Left lobe of liver (tissue), 2 donors: ENCODE measurements around the gene MANF. TPM values are rescaled to one million over a fixed set of nuclear protein-coding genes. Genes with fewer than 3 reads are reported as not detected.

ENCODE experiments used
- ATAC-seq: fragments of 200-7000 bp; cut with Tn5 transposase; one replicate; pipeline ENCODE4 v1.9.1; 2020; ENCODE audit warnings: mild to moderate bottlenecking, moderate library complexity
- DNase-seq: peaks from one replicate; pipeline ENCODE4 v3.0.0-alpha.2; 2020; ENCODE audit warnings: low spot score
- total RNA-seq: library from RNA; stranded (reverse); gene quantifications from one replicate; pipeline ENCODE4 v1.2.1, GENCODE V29; 2021
- donor health status: DM: no; HTN: no; CAD: no; lungs with moderate emphysema.
- donor health status: DM: no; HTN: yes; CAD: no.

MANF gene
- total RNA-seq, 1 donor from 2014 or later, result 80.9 TPM

- DNase-seq (peak; percentile 37), ATAC-seq (no peak)
Measured at GRCh38 chr3:51388286-51389029, 3.4 kb downstream of the MANF start.

GRCh38 chr3:51389423-51390183, 4.5 kb downstream of the MANF start:
- ATAC-seq (no peak), DNase-seq (peak; percentile 53)

GRCh38 chr3:51390246-51391074, 5.4 kb downstream of the MANF start:
- no peak for DNase-seq

GRCh38 chr3:51391075-51391565, 6.0 kb downstream of the MANF start, which contains the start of gene RBM15B:
RBM15B (plus strand) TSS chr3:51391285; CDS start chr3:51391400, 115 bp downstream.
- ATAC-seq (peak; percentile 93), DNase-seq (peak; percentile 99)

More at GRCh38 chr3:51390246-51391074, 5.4 kb downstream of the MANF start:
- ATAC-seq, result no peak

- peak; percentile 54 for DNase-seq
- no peak for ATAC-seq
Measured at GRCh38 chr3:51391566-51392354, 6.7 kb downstream of the MANF start.

GRCh38 chr3:51392355-51393133, 7.5 kb downstream of the MANF start:
- no peak for ATAC-seq
- no peak for DNase-seq

- DNase-seq (no peak), ATAC-seq (no peak)
Measured at GRCh38 chr3:51393134-51393495, 8.0 kb downstream of the MANF start.

- DNase-seq (peak; percentile 42), ATAC-seq (no peak)
Measured at GRCh38 chr3:51393564-51393963, 8.5 kb downstream of the MANF start.

- DNase-seq (peak; percentile 32), ATAC-seq (no peak)
Measured at GRCh38 chr3:51394541-51394940, 9.4 kb downstream of the MANF start.

GRCh38 chr3:51395493-51396213, 10.6 kb downstream of the MANF start:
- ATAC-seq (no peak), DNase-seq (peak; percentile 30)

GRCh38 chr3:51396401-51396800, 11.3 kb downstream of the MANF start:
- no peak for ATAC-seq
- DNase-seq, result peak; percentile 33

- ATAC-seq (no peak), DNase-seq (peak; percentile 18)
Measured at GRCh38 chr3:51397392-51397791, 12.3 kb downstream of the MANF start.

GRCh38 chr3:51398595-51399310, 13.7 kb downstream of the MANF start:
- DNase-seq, result peak; percentile 14
- no peak for ATAC-seq

- ATAC-seq (no peak), DNase-seq (peak; percentile 18)
Measured at GRCh38 chr3:51400166-51400565, 15.1 kb downstream of the MANF start.

GRCh38 chr3:51401735-51402134, 16.6 kb downstream of the MANF start:
- DNase-seq, result peak; percentile 19

GRCh38 chr3:51403675-51404074, 18.6 kb downstream of the MANF start:
- ATAC-seq, result no peak

More at GRCh38 chr3:51401735-51402134, 16.6 kb downstream of the MANF start:
- no peak for ATAC-seq

GRCh38 chr3:51408021-51408420, 22.9 kb downstream of the MANF start:
- ATAC-seq (no peak), DNase-seq (no peak)

More at GRCh38 chr3:51403675-51404074, 18.6 kb downstream of the MANF start:
- no peak for DNase-seq

GRCh38 chr3:51408813-51409212, 23.7 kb downstream of the MANF start:
- DNase-seq (no peak), ATAC-seq (no peak)
